ENCODE results near the gene GPR22. TPM values are rescaled to one million over a fixed set of nuclear protein-coding genes. Genes with fewer than 3 reads are reported as not detected.

The GPR22 gene
- total RNA-seq, 2 donors from 2014 or later: 21.7 to 40.6 TPM

- DNase-seq (ENCODE audit: low spot score): no peak
- Histone ChIP-seq H3K36me3 (no peaks in the 10 kb centered on the region), H3K27me3 (no peaks in the 10 kb centered on the region), H3K4me1 (peaks cover 0 to 10% of the 10 kb centered on the region in 2 donors), H3K27ac (no peak overlapping the region), H3K9me3 (no peaks in the 10 kb centered on the region), H3K4me3 (no peak overlapping the region)
- TF ChIP-seq CTCF (IDR thresholded peaks at IDR 0.05): no peak
These were observed 35.5 kb downstream of the GPR22 start for GRCh38 chr7:107505362-107505761.

GRCh38 chr7:107505997-107506673, 36.3 kb downstream of the GPR22 start:
- Histone ChIP-seq H3K27me3 (no peaks in the 10 kb centered on the region), H3K36me3 (no peaks in the 10 kb centered on the region), H3K9me3 (no peaks in the 10 kb centered on the region), H3K4me1 (peaks cover 0 to 10% of the 10 kb centered on the region in 2 donors), H3K27ac (no peak overlapping the region), H3K4me3 (no peak overlapping the region)
- DNase-seq (ENCODE audit: low spot score): no peak
- no peak for TF ChIP-seq CTCF (IDR thresholded peaks at IDR 0.05)

GRCh38 chr7:107506674-107507339, 37.0 kb downstream of the GPR22 start:
- Histone ChIP-seq H3K9me3 (no peaks in the 10 kb centered on the region), H3K27me3 (no peaks in the 10 kb centered on the region), H3K36me3 (no peaks in the 10 kb centered on the region), H3K4me3 (no peak overlapping the region), H3K27ac (no peak overlapping the region), H3K4me1 (peaks cover 0 to 10% of the 10 kb centered on the region in 2 donors)
- no peak for TF ChIP-seq CTCF (IDR thresholded peaks at IDR 0.05)
- DNase-seq (ENCODE audit: low spot score): no peak

Other genes with a start within 250 kb of the GPR22 start
- gene COG5, start 93.9 kb downstream of the GPR22 start, total RNA-seq: 10 to 100 TPM; 28.0 to 31.8 TPM
- gene DUS4L, start 93.9 kb downstream of the GPR22 start, total RNA-seq: 1 to 10 TPM; 5.0 to 7.2 TPM
- gene BCAP29, start 110.2 kb downstream of the GPR22 start, total RNA-seq: 100 to 1,000 TPM; 115 to 258 TPM
- gene SLC26A4, start 190.8 kb downstream of the GPR22 start, total RNA-seq: under 1 TPM; 0.30 to 0.51 TPM

Data from right atrium auricular region (tissue), 2 donors.